Mesenchymal stem cell (in vitro differentiated cells and primary cell): Measurements from ENCODE around the gene HMX3.

Source experiments
- DNase-seq: peaks from one replicate; pipeline ENCODE4 v3.0.0-alpha.2; 2013
- H2AFZ ChIP-seq: one replicate; pipeline ENCODE4 v1.6.1; 2013; ENCODE audit warnings: low read depth, mild to moderate bottlenecking, control low read depth, inconsistent platforms, low read length, moderate library complexity
- H2AK5ac ChIP-seq: 2 replicates; pipeline ENCODE4 v1.6.1; 2013; ENCODE audit warnings: low read length, moderate library complexity, mild to moderate bottlenecking, inconsistent platforms; ENCODE audit not compliant: severe bottlenecking
- H2BK120ac ChIP-seq: one replicate; pipeline ENCODE4 v1.6.1; 2013; ENCODE audit warnings: low read depth, mild to moderate bottlenecking, inconsistent platforms, low read length, moderate library complexity
- H2BK12ac ChIP-seq, 2 experiments: one replicate each; pipeline ENCODE4 v1.6.1; 2013; ENCODE audit warnings: inconsistent platforms in 2 of 2, low read length in 2 of 2, mild to moderate bottlenecking in 2 of 2, moderate library complexity in 2 of 2, control low read depth in 1 of 2
- H2BK15ac ChIP-seq: one replicate; pipeline ENCODE4 v1.6.1; 2013; ENCODE audit warnings: mild to moderate bottlenecking, low read depth, inconsistent platforms; ENCODE audit not compliant: poor library complexity, severe bottlenecking
- H2BK5ac ChIP-seq: 2 replicates; pipeline ENCODE4 v1.6.1; 2013; ENCODE audit warnings: low read depth, mild to moderate bottlenecking, low read length, control low read depth, inconsistent platforms; ENCODE audit not compliant: poor library complexity, severe bottlenecking
- H3K14ac ChIP-seq, 2 experiments: one replicate each; pipeline ENCODE4 v1.6.1; 2013; ENCODE audit warnings: inconsistent platforms in 2 of 2, low read length in 2 of 2, control low read depth in 1 of 2, mild to moderate bottlenecking in 1 of 2, moderate library complexity in 1 of 2
- H3K18ac ChIP-seq, 2 experiments: one replicate each; pipeline ENCODE4 v1.6.1; 2013; ENCODE audit warnings: inconsistent platforms in 2 of 2, low read length in 2 of 2, control low read depth in 1 of 2, low read depth in 1 of 2, mild to moderate bottlenecking in 1 of 2
- H3K23ac ChIP-seq, 2 experiments: one replicate each; pipeline ENCODE4 v1.6.1; 2013; ENCODE audit warnings: inconsistent platforms in 2 of 2, low read length in 2 of 2, mild to moderate bottlenecking in 2 of 2, moderate library complexity in 2 of 2, control low read depth in 1 of 2
- H3K27ac ChIP-seq: 2 replicates; pipeline ENCODE4 v1.5.1; 2013; ENCODE audit warnings: mild to moderate bottlenecking, moderate library complexity, low read length, control low read depth, inconsistent platforms; ENCODE audit not compliant: poor library complexity, severe bottlenecking
- H3K27me3 ChIP-seq, 2 experiments: 2 replicates each; pipeline versions ENCODE4 v1.6.1 to v1.7.0; 2013; ENCODE audit warnings: low read length in 2 of 2, mild to moderate bottlenecking in 2 of 2, moderate library complexity in 2 of 2, control low read depth in 1 of 2, inconsistent platforms in 1 of 2; ENCODE audit not compliant: control insufficient read depth in 1 of 2, insufficient read depth in 1 of 2
- H3K36me3 ChIP-seq, 2 experiments: 2 replicates each; pipeline versions ENCODE4 v1.6.1 to v1.7.0; 2013; ENCODE audit warnings: low read length in 2 of 2, control low read depth in 1 of 2, inconsistent platforms in 1 of 2, low read depth in 1 of 2, mild to moderate bottlenecking in 1 of 2; ENCODE audit not compliant: insufficient read depth in 2 of 2, control insufficient read depth in 1 of 2
- H3K4ac ChIP-seq, 2 experiments: one replicate each; pipeline ENCODE4 v1.6.1; 2013; ENCODE audit warnings: inconsistent platforms in 2 of 2, low read length in 2 of 2, mild to moderate bottlenecking in 2 of 2, moderate library complexity in 2 of 2, control low read depth in 1 of 2, low read depth in 1 of 2
- H3K4me1 ChIP-seq: 2 replicates; pipeline ENCODE4 v1.6.1; 2013; ENCODE audit warnings: low read depth, low read length, control low read depth; ENCODE audit not compliant: control insufficient read depth, insufficient read depth
- H3K4me2 ChIP-seq: 2 replicates; pipeline ENCODE4 v1.6.1; 2013; ENCODE audit warnings: low read length, mild to moderate bottlenecking, inconsistent platforms; ENCODE audit not compliant: poor library complexity, severe bottlenecking
- H3K4me3 ChIP-seq, 2 experiments: 2 replicates each; pipeline versions ENCODE4 v1.5.1 to v1.7.0; 2013; ENCODE audit warnings: low read length in 2 of 2, mild to moderate bottlenecking in 2 of 2, control low read depth in 1 of 2, low read depth in 1 of 2; ENCODE audit not compliant: insufficient read depth in 1 of 2
- H3K79me1 ChIP-seq: replicated peaks from 2 replicates; pipeline ENCODE4 v1.6.1; 2013; ENCODE audit warnings: mild to moderate bottlenecking, control low read depth, low read length, inconsistent platforms; ENCODE audit not compliant: poor library complexity, severe bottlenecking
- H3K9ac ChIP-seq: 2 replicates; pipeline ENCODE4 v1.7.0; 2013; ENCODE audit warnings: mild to moderate bottlenecking, low read length, moderate library complexity
- H3K9me3 ChIP-seq: 2 replicates; pipeline ENCODE4 v1.7.0; 2013; ENCODE audit warnings: mild to moderate bottlenecking, low read length; ENCODE audit not compliant: control insufficient read depth
- H4K8ac ChIP-seq: one replicate; pipeline ENCODE4 v1.6.1; 2013; ENCODE audit warnings: inconsistent platforms, mild to moderate bottlenecking, low read length, moderate library complexity
- H4K91ac ChIP-seq: one replicate; pipeline ENCODE4 v1.6.1; 2013; ENCODE audit warnings: mild to moderate bottlenecking, low read length, inconsistent platforms
- WGBS: methylation state at CpG from one replicate; pipeline ENCODE4 v1.1.7; 2013; ENCODE audit warnings: mixed read lengths; 5-methylcytosine and 5-hydroxymethylcytosine counted together

HMX3 gene

DNA sequence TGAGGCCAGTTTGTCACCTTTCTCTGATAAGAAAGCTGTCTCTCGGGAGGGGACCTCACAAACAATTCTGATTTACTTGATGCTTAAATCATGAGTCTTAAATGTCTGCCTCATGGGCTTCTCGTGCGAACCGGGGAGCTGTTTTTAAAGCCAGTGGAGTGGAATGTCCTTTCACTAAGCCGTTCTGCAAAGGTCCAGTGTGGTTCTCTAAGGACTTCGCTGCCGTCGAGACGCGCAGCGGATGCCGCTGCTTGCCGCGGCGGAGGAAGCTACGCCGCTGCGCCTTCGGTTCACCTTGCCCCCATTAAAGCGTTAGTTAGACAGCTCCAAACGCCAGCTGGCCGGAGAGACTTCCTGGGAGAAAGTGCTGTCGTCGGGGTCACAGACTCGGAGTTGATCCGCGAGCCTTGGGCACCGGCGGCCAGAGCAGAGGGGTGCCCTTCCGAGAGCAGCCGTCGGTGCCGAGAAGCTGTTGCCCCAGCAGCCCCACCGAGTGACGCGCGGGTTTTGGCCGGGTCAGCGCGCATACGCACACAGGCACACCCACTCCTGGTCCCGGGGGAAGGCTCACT, 1.3 kb upstream of the HMX3 start:
- Histone ChIP-seq H3K9me3 (no peaks in the 10 kb centered on the region), H3K23ac (no peak overlapping the region), H3K4me1 (peaks cover 39% of the 10 kb centered on the region), H3K9ac (no peak overlapping the region), H3K79me1 (no peaks in the 10 kb centered on the region), H3K4me2 (no peak overlapping the region), H2BK15ac (no peak overlapping the region), H3K18ac (no peak overlapping the region), H4K91ac (no peak overlapping the region), H4K8ac (no peak overlapping the region), H3K14ac (no peak overlapping the region), H2BK120ac (no peak overlapping the region), H2AK5ac (no peak overlapping the region), H2BK12ac (no peak overlapping the region), H3K4ac (no peak overlapping the region), H3K4me3 (peak overlapping the region in 1 of 2 experiments; percentile 36), H2BK5ac (no peak overlapping the region), H2AFZ (no peak overlapping the region), H3K27me3 (peaks cover 87 to 93% of the 10 kb centered on the region in 2 experiments), H3K36me3 (no peaks in the 10 kb centered on the region), H3K27ac (no peak overlapping the region)
- peak; percentile 26 for DNase-seq
- WGBS, result 2% methylated on average over 42 of the region's 42 CpGs

DNA sequence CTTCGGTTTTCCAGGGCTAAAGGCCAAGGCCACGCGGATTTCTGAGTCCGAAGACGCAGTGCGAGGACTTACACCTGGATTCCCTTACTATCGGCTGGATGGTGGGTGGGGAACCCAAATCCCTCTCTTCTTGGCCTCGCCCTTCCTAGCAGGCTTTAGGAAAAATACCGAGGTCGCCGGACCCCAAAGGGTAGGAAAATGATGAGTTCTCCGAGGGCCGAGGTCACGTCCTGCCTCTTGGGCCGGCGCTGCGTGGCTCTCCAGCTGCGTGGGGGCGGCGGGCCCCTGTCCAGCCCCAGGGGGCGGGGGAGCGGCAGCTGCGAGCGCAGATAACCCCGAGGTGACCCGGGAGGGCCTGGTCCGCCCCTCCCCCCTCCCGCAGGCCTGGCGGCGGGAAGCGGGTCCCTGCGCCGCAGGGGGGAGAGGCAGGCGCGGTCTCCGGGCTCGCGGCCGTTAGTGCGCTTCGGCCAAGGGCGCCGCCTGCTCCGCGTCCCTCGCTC, 805 bp upstream of the HMX3 start:
- H2BK5ac ChIP-seq, result no peak overlapping the region
- no peak overlapping the region for H2AK5ac ChIP-seq
- H2BK120ac ChIP-seq, result no peak overlapping the region
- peaks cover 92 to 93% of the 10 kb centered on the region in 2 experiments for H3K27me3 ChIP-seq
- no peak overlapping the region for H2BK15ac ChIP-seq
- H4K91ac ChIP-seq, result no peak overlapping the region
- no peak overlapping the region for H4K8ac ChIP-seq
- no peak overlapping the region for H3K4me2 ChIP-seq
- no peak overlapping the region for H2AFZ ChIP-seq
- no peak overlapping the region for H3K9ac ChIP-seq
- no peak overlapping the region for H3K14ac ChIP-seq
- peak overlapping the region in 1 of 2 experiments; percentile 11 for H3K23ac ChIP-seq
- peaks cover 0 to under 1% of the 10 kb centered on the region in 2 experiments for H3K36me3 ChIP-seq
- H2BK12ac ChIP-seq, result no peak overlapping the region
- under 1% methylated on average over 39 of the region's 46 CpGs for WGBS
- H3K4me1 ChIP-seq, result peaks cover 42% of the 10 kb centered on the region
- H3K79me1 ChIP-seq, result no peaks in the 10 kb centered on the region
- H3K4me3 ChIP-seq, result no peak overlapping the region
- no peak overlapping the region for H3K4ac ChIP-seq
- no peaks in the 10 kb centered on the region for H3K9me3 ChIP-seq
- no peak for DNase-seq
- no peak overlapping the region for H3K27ac ChIP-seq
- H3K18ac ChIP-seq, result no peak overlapping the region

DNA sequence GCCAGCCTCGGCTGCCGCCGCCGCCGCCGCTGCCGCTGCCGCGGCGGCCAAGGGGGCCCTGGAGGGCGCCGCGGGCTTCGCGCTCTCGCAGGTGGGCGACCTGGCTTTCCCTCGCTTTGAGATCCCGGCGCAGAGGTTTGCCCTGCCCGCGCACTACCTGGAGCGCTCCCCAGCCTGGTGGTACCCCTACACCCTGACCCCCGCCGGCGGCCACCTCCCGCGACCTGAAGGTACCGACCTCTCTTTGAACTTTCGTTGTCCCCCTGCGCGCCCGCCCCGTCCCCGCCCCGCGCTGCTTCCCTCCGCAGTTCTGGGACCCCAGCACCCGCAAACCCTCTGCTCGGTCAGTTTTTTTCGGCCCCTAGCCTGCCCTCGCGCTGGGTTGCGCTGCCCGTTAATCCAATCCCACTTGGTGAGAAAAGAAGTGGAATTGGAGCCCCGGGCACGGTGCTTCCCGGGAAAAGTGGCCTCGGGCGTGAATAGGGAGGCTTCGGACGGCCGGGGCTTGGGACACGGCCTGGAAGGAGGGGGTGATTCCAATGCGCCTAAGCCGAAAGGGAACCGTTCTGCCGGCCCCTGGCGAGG, 543 bp downstream of the HMX3 start:
- no peak overlapping the region for H4K8ac ChIP-seq
- H3K27ac ChIP-seq, result no peak overlapping the region
- no peak overlapping the region for H2BK120ac ChIP-seq
- H3K27me3 ChIP-seq, result peaks cover 94 to 97% of the 10 kb centered on the region in 2 experiments
- no peaks in the 10 kb centered on the region for H3K79me1 ChIP-seq
- H4K91ac ChIP-seq, result no peak overlapping the region
- no peak overlapping the region for H2AK5ac ChIP-seq
- H3K14ac ChIP-seq, result no peak overlapping the region
- no peak overlapping the region for H2BK15ac ChIP-seq
- no peaks in the 10 kb centered on the region for H3K9me3 ChIP-seq
- H2BK12ac ChIP-seq, result no peak overlapping the region
- no peak overlapping the region for H3K4me3 ChIP-seq
- H3K36me3 ChIP-seq, result peaks cover 0 to 3% of the 10 kb centered on the region in 2 experiments
- peaks cover 45% of the 10 kb centered on the region for H3K4me1 ChIP-seq
- H3K4ac ChIP-seq, result no peak overlapping the region
- H2AFZ ChIP-seq, result no peak overlapping the region
- no peak for DNase-seq
- no peak overlapping the region for H3K9ac ChIP-seq
- peak overlapping the region in 1 of 2 experiments; percentile 36 for H3K23ac ChIP-seq
- H2BK5ac ChIP-seq, result no peak overlapping the region
- WGBS, result under 1% methylated on average over 58 of the region's 59 CpGs
- no peak overlapping the region for H3K18ac ChIP-seq
- H3K4me2 ChIP-seq, result no peak overlapping the region

DNA sequence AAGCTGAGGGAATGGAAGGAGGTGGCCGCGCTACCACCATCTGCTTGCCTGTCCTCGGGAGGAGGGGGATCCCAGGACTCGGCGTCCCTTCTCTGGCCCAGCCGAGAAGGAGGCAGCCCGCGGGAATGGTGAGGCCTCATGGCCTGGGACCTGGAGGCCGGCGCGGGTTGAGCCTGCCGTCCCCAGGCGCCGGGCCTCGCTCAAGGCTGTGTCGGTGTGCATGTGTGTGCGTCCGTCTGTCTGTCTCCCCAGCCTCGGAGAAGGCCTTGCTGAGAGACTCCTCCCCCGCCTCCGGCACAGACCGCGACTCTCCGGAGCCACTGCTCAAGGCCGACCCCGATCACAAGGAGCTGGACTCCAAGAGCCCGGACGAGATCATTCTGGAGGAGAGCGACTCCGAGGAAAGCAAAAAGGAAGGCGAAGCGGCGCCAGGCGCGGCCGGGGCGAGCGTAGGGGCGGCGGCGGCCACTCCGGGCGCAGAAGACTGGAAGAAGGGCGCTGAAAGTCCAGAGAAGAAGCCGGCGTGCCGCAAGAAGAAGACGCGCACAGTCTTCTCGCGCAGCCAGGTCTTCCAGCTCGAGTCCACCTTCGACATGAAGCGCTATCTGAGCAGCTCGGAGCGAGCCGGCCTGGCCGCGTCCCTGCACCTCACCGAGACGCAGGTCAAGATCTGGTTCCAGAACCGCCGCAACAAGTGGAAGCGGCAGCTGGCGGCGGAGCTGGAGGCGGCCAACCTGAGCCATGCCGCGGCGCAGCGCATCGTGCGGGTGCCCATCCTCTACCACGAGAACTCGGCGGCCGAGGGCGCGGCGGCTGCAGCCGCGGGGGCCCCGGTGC, 1.3 kb downstream of the HMX3 start:
- H3K79me1 ChIP-seq, result no peaks in the 10 kb centered on the region
- H3K4me3 ChIP-seq, result peak overlapping the region in 1 of 2 experiments; percentile 33
- peak; percentile 33 for DNase-seq
- H2AFZ ChIP-seq, result no peak overlapping the region
- H2BK15ac ChIP-seq, result no peak overlapping the region
- H2BK5ac ChIP-seq, result no peak overlapping the region
- no peak overlapping the region for H4K91ac ChIP-seq
- H3K23ac ChIP-seq, result no peak overlapping the region
- WGBS, result under 1% methylated on average over 67 of the region's 83 CpGs
- H4K8ac ChIP-seq, result no peak overlapping the region
- no peak overlapping the region for H3K14ac ChIP-seq
- H3K18ac ChIP-seq, result no peak overlapping the region
- H3K36me3 ChIP-seq, result peaks cover 0 to 3% of the 10 kb centered on the region in 2 experiments
- no peak overlapping the region for H2BK120ac ChIP-seq
- H3K27me3 ChIP-seq, result peaks cover 94 to 97% of the 10 kb centered on the region in 2 experiments
- H3K4me1 ChIP-seq, result peaks cover 45% of the 10 kb centered on the region
- no peak overlapping the region for H3K4ac ChIP-seq
- no peak overlapping the region for H3K9ac ChIP-seq
- no peak overlapping the region for H3K27ac ChIP-seq
- H3K9me3 ChIP-seq, result peaks cover 6% of the 10 kb centered on the region
- H3K4me2 ChIP-seq, result peak overlapping the region; percentile 57
- no peak overlapping the region for H2AK5ac ChIP-seq
- no peak overlapping the region for H2BK12ac ChIP-seq
